Left hindlimb (tissue), 1 donor: ENCODE results near the gene RIMS3.

Experiments used
- DNase-seq: peaks from one replicate; pipeline ENCODE4 v3.0.0-alpha.2; 2018

The RIMS3 gene

GRCh38 chr1:40627987-40628902 is 37.2 kb downstream of the RIMS3 start:
- DNase-seq = no peak

- no peak for DNase-seq
Measured at GRCh38 chr1:40626383-40626770, 39.1 kb downstream of the RIMS3 start.

- DNase-seq = no peak
Measured at GRCh38 chr1:40625476-40626382, 39.8 kb downstream of the RIMS3 start.

GRCh38 chr1:40625076-40625475 is 40.4 kb downstream of the RIMS3 start:
- DNase-seq = no peak

- DNase-seq = no peak
Measured at GRCh38 chr1:40622936-40623629, 42.4 kb downstream of the RIMS3 start.

GRCh38 chr1:40621821-40622450 is 43.5 kb downstream of the RIMS3 start:
- no peak for DNase-seq

- DNase-seq = no peak
Measured at GRCh38 chr1:40620586-40621210, 44.8 kb downstream of the RIMS3 start.

GRCh38 chr1:40620150-40620549 is 45.3 kb downstream of the RIMS3 start:
- DNase-seq = no peak

- no peak for DNase-seq
Measured at GRCh38 chr1:40618108-40618507, 47.4 kb downstream of the RIMS3 start.

- DNase-seq = peak; percentile 47
Measured at GRCh38 chr1:40612345-40612831, 53.1 kb downstream of the RIMS3 start.

GRCh38 chr1:40610156-40610555 is 55.3 kb downstream of the RIMS3 start:
- DNase-seq = no peak

- DNase-seq = no peak
Measured at GRCh38 chr1:40607921-40608320, 57.6 kb downstream of the RIMS3 start.

GRCh38 chr1:40606978-40607377 is 58.5 kb downstream of the RIMS3 start:
- DNase-seq = no peak

- no peak for DNase-seq
Measured at GRCh38 chr1:40606194-40606593, 59.3 kb downstream of the RIMS3 start.

GRCh38 chr1:40599926-40600325 is 65.6 kb downstream of the RIMS3 start:
- no peak for DNase-seq

- no peak for DNase-seq
Measured at GRCh38 chr1:40595623-40596022, 69.9 kb downstream of the RIMS3 start.

- no peak for DNase-seq
Measured at GRCh38 chr1:40594187-40594531, 71.3 kb downstream of the RIMS3 start.

GRCh38 chr1:40593449-40594186 is 71.9 kb downstream of the RIMS3 start:
- no peak for DNase-seq

GRCh38 chr1:40592107-40592803 is 73.2 kb downstream of the RIMS3 start:
- DNase-seq = no peak

GRCh38 chr1:40588586-40588985 is 76.9 kb downstream of the RIMS3 start:
- no peak for DNase-seq

- no peak for DNase-seq
Measured at GRCh38 chr1:40583980-40584379, 81.5 kb downstream of the RIMS3 start.
